HG03064 (cell line): ENCODE data around the gene VPS51.
A peak's percentile ranks its signal among the peaks of the same experiment; 100 is the strongest.

Source experiments
- ATAC-seq: cut with Tn5 transposase; IDR thresholded peaks from one replicate; pipeline ENCODE4 v1.9.1; 2021; ENCODE audit warnings: low read depth; ENCODE audit not compliant: unreplicated experiment

Gene VPS51

GRCh38 chr11:65071907-65072630 lies 23.9 kb upstream of the VPS51 start:
- no peak for ATAC-seq

- no peak for ATAC-seq
Observed at GRCh38 chr11:65072631-65072966, 23.4 kb upstream of the VPS51 start.

GRCh38 chr11:65077451-65077850 lies 18.6 kb upstream of the VPS51 start:
- no peak for ATAC-seq

GRCh38 chr11:65078151-65078550 lies 17.9 kb upstream of the VPS51 start:
- ATAC-seq: no peak

- ATAC-seq: no peak
Observed at GRCh38 chr11:65078786-65079342, 17.1 kb upstream of the VPS51 start.

GRCh38 chr11:65083134-65083833 lies 12.7 kb upstream of the VPS51 start:
- peak; percentile 7 for ATAC-seq

DNA sequence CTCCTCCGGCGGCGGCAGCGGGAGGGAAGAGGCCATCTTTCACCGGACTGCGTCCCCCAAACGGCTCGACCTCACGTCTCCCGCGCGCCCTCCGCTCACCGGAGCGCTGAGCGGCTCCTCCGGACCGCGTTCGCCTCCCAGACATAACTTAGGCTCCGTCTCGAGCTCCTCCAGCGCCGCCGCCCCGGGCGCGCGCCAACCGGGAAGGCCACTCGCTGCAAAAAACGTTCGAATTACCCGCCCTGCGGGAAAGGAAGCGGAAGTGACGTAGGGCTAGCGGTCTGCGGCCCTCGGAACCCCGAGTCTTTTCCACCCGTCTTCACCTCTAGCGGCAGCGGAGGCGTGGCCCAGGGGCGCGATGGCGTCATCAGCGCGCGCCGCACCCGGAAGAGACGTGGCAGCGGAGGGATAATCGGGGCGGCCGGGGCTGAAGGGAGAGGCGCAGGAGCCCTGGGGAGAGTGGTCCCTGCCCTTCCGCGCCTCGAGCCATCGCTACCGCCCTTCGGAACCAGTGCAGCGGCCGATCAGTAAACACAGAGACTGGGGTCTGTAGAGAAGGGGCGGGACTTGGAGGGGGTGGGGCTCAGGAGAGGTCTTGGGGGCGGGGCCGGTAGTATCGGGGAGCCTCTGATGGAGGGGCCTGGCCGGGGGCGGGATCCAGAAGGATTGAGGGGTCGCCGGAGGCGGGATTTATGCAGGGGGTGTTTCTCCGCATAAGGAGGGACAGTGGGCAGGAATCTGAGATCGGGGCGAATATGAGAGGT lies 12.0 kb upstream of the VPS51 start, which contains the start of the genes CDCA5 and ZFPL1:
CDCA5 (minus strand) TSS at position 207 of the 764 bp plus-strand sequence; CDS start at position 145, 62 bp downstream.
ZFPL1 (plus strand) TSS at position 389 of the 764 bp plus-strand sequence. CDS start 477 bp downstream, outside the sequence.
- ATAC-seq: peak; percentile 70

GRCh38 chr11:65084598-65085375 lies 11.2 kb upstream of the VPS51 start:
- no peak for ATAC-seq

DNA sequence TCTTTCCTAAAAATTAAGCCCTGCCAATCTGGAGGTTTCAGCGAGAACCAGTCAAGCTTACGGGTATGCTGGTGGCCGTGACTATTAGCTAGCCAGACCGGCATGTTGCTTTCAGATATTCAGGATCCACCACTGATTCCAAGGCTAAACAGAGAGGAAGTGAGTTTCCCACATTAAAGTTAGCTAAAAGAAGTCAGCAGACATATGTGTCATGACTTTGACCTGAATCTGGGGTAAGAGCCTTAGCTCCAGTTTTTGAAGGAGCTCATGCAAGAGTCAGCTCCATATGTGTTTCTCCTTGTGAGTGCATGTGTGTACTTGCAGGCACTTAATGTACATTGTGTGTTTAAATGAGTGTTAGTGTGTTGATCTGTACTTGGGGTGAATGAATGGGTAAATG lies 10.6 kb upstream of the VPS51 start:
- no peak for ATAC-seq

DNA sequence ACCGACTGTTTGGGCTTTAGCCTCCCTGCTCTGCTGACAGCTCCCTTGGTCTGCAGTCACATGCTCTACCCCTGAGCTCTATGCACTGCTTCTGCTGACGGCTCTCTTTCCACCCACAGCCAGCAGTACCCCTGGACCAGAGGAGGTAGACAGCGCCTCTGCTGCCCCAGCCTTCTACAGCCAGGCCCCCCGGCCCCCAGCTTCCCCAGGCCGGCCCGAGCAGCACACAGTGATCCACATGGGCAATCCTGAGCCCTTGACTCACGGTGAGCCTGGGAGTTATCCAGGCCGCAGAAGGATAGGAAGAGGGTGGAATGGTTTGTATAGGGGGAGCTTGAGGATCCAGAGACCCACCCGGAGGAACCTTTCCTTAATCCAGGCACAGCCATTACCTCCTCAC lies 9.2 kb upstream of the VPS51 start:
- ATAC-seq: no peak

GRCh38 chr11:65087216-65087615 lies 8.8 kb upstream of the VPS51 start:
- no peak for ATAC-seq

DNA sequence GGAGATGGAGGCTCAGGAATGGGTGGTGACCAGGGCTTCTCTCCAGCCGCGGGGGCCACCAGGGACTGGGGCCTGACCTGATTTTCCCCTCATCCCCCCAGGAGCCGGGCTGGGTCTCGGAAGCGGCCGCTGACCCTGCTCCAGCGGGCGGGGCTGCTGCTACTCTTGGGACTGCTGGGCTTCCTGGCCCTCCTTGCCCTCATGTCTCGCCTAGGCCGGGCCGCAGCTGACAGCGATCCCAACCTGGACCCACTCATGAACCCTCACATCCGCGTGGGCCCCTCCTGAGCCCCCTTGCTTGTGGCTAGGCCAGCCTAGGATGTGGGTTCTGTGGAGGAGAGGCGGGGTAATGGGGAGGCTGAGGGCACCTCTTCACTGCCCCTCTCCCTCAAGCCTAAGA lies 8.2 kb upstream of the VPS51 start:
- no peak for ATAC-seq

DNA sequence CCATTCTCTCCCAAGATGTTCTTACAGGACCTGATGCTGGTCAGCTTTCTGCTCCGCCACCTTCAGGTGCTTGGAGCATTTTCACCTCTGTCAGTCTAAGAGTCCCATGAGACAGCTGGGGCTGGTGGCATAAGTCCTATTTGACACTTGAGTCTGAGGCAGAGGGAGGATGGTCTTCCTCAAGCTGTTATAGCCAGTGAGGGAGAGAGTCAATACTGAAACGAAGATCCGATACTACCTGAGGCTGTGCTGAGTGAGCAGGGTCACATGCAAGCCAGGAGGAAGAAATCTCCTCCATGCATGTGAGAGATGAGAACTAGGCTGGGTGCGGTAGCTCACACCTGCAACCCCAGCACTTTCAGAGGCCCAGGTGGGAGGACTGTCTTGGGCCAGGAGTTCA lies 6.4 kb upstream of the VPS51 start:
- no peak for ATAC-seq

DNA sequence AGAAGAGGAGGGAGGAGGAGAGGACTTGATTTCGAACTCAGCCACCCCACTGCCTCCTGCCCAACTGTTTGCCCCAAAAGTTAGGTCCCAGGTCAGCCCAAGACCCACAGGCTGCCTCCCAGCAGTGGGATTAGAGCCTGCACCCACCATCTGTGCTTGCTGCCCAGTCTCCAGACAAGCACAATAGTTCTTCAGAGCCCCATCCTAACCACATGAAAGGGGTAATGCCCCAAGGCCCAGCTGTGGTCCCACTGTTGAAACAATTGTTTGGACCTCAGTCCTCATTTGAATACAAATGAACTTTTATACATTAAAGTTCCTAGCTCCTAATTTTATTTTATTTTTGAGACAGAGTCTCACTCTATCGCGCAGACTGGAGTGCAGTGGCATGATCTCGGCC lies 5.4 kb upstream of the VPS51 start:
- ATAC-seq: no peak

- ATAC-seq: no peak
Observed at GRCh38 chr11:65095427-65095826, 587 bp upstream of the VPS51 start.

GRCh38 chr11:65096926-65097325 lies 912 bp downstream of the VPS51 start:
- no peak for ATAC-seq

- no peak for ATAC-seq
Observed at GRCh38 chr11:65100674-65101350, 4.8 kb downstream of the VPS51 start.

DNA sequence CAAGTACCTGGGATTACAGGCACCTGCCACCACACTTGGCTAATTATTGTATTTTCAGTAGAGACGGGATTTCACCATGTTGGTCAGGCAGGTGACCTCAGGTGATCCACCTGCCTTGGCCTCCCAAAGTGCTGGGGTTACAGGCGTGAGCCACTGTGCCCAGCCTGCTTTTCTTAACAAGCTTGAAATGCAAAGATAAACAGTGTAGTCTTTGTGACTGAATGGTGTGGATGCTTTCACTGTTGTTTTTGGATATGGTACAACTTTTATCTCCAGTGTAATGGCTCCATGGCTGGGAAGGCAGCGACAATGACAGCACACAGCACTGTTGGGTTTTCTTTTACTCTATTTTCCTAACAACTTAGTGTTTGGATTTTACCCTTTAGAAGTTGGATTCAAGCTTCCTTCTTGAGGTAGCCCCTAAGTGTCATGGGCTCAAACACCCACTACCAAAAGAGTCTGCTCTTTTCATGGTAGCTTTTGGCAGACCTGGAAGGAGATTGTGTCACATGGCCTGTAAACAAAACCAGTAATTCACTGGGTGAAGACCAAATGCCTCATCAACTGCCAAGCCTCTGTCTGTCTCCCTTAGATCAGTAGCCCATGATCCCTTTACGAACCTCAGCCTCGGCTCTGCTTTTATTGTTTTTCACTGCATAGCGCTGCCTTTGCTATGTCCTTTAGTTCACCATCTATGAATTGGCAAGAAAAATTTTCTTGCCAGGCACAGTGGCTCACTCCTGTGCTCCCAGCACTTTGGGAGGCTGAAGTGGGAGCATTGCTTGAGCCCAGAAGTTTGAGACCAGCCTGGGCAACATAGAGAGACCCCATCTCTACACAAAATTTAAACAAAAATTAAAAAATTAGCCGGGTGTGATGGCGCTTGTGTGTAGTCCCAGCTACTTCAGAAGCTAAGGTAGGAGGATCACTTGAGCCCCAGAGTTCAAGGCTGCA lies 6.4 kb downstream of the VPS51 start:
- ATAC-seq: no peak

DNA sequence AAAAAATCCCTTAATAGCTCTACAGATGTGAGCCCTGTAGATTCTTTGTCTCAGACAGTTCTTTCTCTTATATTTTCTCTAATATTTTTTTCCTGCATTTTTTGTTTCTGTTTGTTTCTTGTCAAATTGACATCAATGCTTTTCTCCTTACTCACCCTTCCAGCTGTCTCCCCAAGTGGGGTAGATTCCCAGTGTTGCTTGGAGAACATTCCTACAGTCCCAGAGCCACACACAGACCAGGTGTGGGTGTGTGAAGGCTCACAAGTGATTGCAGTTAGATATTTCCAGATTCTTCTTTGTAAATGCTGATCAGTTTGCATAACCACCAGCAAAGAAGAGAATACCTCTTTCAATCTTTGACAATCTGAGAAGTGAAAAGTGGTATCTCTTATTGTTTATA lies 7.5 kb downstream of the VPS51 start:
- no peak for ATAC-seq
